GM23338 (cell line): ENCODE measurements around the gene RHCG. TPM values are rescaled to one million over a fixed set of nuclear protein-coding genes. Genes with fewer than 3 reads are reported as not detected.

Experiments used
- ATAC-seq: fragments of 200-7000 bp; cut with Tn5 transposase; 3 replicates; pipeline ENCODE4 v1.9.1; 2020
- DNase-seq: peaks from one replicate; pipeline ENCODE4 v3.0.0-alpha.2; 2015; ENCODE audit warnings: low spot score
- H2AFZ ChIP-seq: fragments of 200-600 bp; sonication (generic); 2 replicates; pipeline ENCODE4 v1.8.0; 2016; ENCODE audit warnings: antibody characterized with exemption, mild to moderate bottlenecking, moderate library complexity
- H3F3A ChIP-seq: fragments of 200-600 bp; sonication (generic); replicated peaks from 2 replicates; pipeline ENCODE4 v1.8.0; 2017; ENCODE audit warnings: antibody characterized with exemption, mixed run types, low read depth
- H3K27ac ChIP-seq: fragments of 200-600 bp; sonication (generic); 2 replicates; pipeline ENCODE4 v1.6.1; 2016; ENCODE audit warnings: low read depth
- H3K27me3 ChIP-seq: fragments of 200-600 bp; sonication (generic); 2 replicates; pipeline ENCODE4 v1.8.0; 2016; ENCODE audit warnings: mild to moderate bottlenecking, mixed run types, moderate library complexity; ENCODE audit not compliant: insufficient read depth
- H3K36me3 ChIP-seq: fragments of 200-600 bp; sonication (generic); 2 replicates; pipeline ENCODE4 v1.8.0; 2016; ENCODE audit warnings: mild to moderate bottlenecking; ENCODE audit not compliant: insufficient read depth
- H3K4me1 ChIP-seq: fragments of 200-600 bp; sonication (generic); 2 replicates; pipeline ENCODE4 v1.8.0; 2016; ENCODE audit warnings: mild to moderate bottlenecking, moderate library complexity; ENCODE audit not compliant: insufficient read depth
- H3K4me2 ChIP-seq: fragments of 200-600 bp; sonication (generic); 2 replicates; pipeline ENCODE4 v1.7.1; 2017; ENCODE audit warnings: mixed run types
- H3K4me3 ChIP-seq: fragments of 200-600 bp; sonication (generic); 2 replicates; pipeline ENCODE4 v1.6.1; 2016; ENCODE audit warnings: mixed run types
- H3K79me2 ChIP-seq: fragments of 200-600 bp; sonication (generic); replicated peaks from 2 replicates; pipeline ENCODE4 v1.8.0; 2017; ENCODE audit warnings: mild to moderate bottlenecking; ENCODE audit not compliant: insufficient read depth
- H3K9me2 ChIP-seq: fragments of 200-600 bp; sonication (generic); 2 replicates; pipeline ENCODE4 v1.8.0; 2017; ENCODE audit not compliant: insufficient read depth
- H4K20me1 ChIP-seq: fragments of 200-600 bp; sonication (generic); replicated peaks from 2 replicates; pipeline ENCODE4 v1.8.0; 2017; ENCODE audit warnings: mild to moderate bottlenecking; ENCODE audit not compliant: insufficient read depth
- H3K27ac Mint-ChIP-seq: 2 replicates; pipeline ENCODE4 v1.8.0; 2020; ENCODE audit warnings: inconsistent platforms, mild to moderate bottlenecking, moderate library complexity, mixed read lengths
- H3K27me3 Mint-ChIP-seq: 3 replicates; pipeline ENCODE4 v1.8.0; 2022; ENCODE audit warnings: low read depth, mild to moderate bottlenecking, moderate library complexity, mixed read lengths, inconsistent platforms; ENCODE audit not compliant: insufficient read depth, poor library complexity
- H3K36me3 Mint-ChIP-seq: 3 replicates; pipeline ENCODE4 v1.8.0; 2021; ENCODE audit warnings: low read depth, mild to moderate bottlenecking, inconsistent platforms, moderate library complexity, mixed read lengths
- H3K4me1 Mint-ChIP-seq: 3 replicates; pipeline ENCODE4 v1.8.0; 2020; ENCODE audit warnings: mild to moderate bottlenecking, inconsistent platforms, mixed read lengths
- H3K4me3 Mint-ChIP-seq: 3 replicates; pipeline ENCODE4 v1.8.0; 2021; ENCODE audit warnings: moderate library complexity, mild to moderate bottlenecking, inconsistent platforms, mixed read lengths
- H3K9me3 Mint-ChIP-seq: 3 replicates; pipeline ENCODE4 v1.8.0; 2020; ENCODE audit warnings: moderate library complexity, mild to moderate bottlenecking, inconsistent platforms, mixed read lengths
- CREB1 ChIP-seq: fragments of 250-450 bp; sonication (Bioruptor Pico); IDR thresholded peaks from 2 replicates; pipeline ENCODE4 v1.5.0; 2020; ENCODE audit warnings: low read depth, mild to moderate bottlenecking, moderate library complexity
- CTCF ChIP-seq, 2 experiments: fragments of 200-600 bp in 1 of 2; sonication (generic) in 1 of 2; conservative IDR thresholded peaks; 2 replicates each; pipeline versions ENCODE4 v1.5.1 to v1.6.1; 2016 to 2017; ENCODE audit warnings: antibody characterized with exemption in 2 of 2, low read depth in 2 of 2, mild to moderate bottlenecking in 2 of 2, moderate library complexity in 1 of 2
- ETS1 ChIP-seq: IDR thresholded peaks from 2 replicates; pipeline ENCODE4 v1.6.1; 2016; ENCODE audit warnings: antibody characterized with exemption
- EZH2 ChIP-seq: fragments of 200-600 bp; sonication (generic); IDR thresholded peaks from one replicate; pipeline ENCODE4 v1.8.0; 2017; ENCODE audit warnings: antibody characterized with exemption, mild to moderate bottlenecking, low read depth; ENCODE audit not compliant: unreplicated experiment
- EZH2phosphoT487 ChIP-seq: fragments of 200-600 bp; sonication (generic); IDR thresholded peaks from one replicate; pipeline ENCODE4 v1.8.1; 2018; ENCODE audit warnings: antibody characterized with exemption; ENCODE audit not compliant: unreplicated experiment
- JUNB ChIP-seq: IDR thresholded peaks from one replicate; pipeline ENCODE4 v1.6.1; 2016; ENCODE audit warnings: antibody characterized with exemption; ENCODE audit not compliant: unreplicated experiment
- NANOG ChIP-seq: IDR thresholded peaks from 2 replicates; pipeline ENCODE4 v1.6.1; 2016; ENCODE audit warnings: antibody characterized with exemption, borderline replicate concordance
- POLR2AphosphoS5 ChIP-seq: IDR thresholded peaks from 2 replicates; pipeline ENCODE4 v1.6.1; 2016; ENCODE audit warnings: antibody characterized with exemption, low read depth
- REST ChIP-seq: IDR thresholded peaks from one replicate; pipeline ENCODE4 v1.6.1; 2018; ENCODE audit warnings: antibody characterized with exemption; ENCODE audit not compliant: unreplicated experiment
- STAT1 ChIP-seq: IDR thresholded peaks from one replicate; pipeline ENCODE4 v1.6.1; 2016; ENCODE audit warnings: antibody characterized with exemption; ENCODE audit not compliant: unreplicated experiment
- ZNF114 ChIP-seq: fragments of 250-450 bp; sonication (Bioruptor Pico); IDR thresholded peaks from 2 replicates; pipeline ENCODE4 v1.5.0; 2020; ENCODE audit warnings: mild to moderate bottlenecking, moderate library complexity
- ZNF331 ChIP-seq: fragments of 250-450 bp; sonication (Bioruptor Pico); IDR thresholded peaks from 2 replicates; pipeline ENCODE4 v1.5.0; 2020; ENCODE audit warnings: low read depth, mild to moderate bottlenecking, moderate library complexity
- ZNF462 ChIP-seq: fragments of 250-450 bp; sonication (Bioruptor Pico); IDR thresholded peaks from 2 replicates; pipeline ENCODE4 v1.5.0; 2020; ENCODE audit warnings: mild to moderate bottlenecking, moderate library complexity
- polyA plus RNA-seq: library from polyadenylated mRNA; unstranded; fragments of >200 nt; fragmentation: Nextera tagmentation; extraction: Ambion mirVana; gene quantifications from 2 replicates; pipeline ENCODE4 v1.2.1, GENCODE V29; 2016
- total RNA-seq: library from RNA; depleted of rRNA; stranded (reverse); fragments of >200 nt; shearing (Covaris generic); gene quantifications from 2 replicates; pipeline ENCODE4 v1.2.3, GENCODE V29; 2014

Gene RHCG
- total and polyA plus RNA-seq, 2 experiments from 2014 or later: 0.21 to 0.63 TPM

- Histone ChIP-seq H2AFZ (no peak overlapping the region), H4K20me1 (no peaks in the 10 kb centered on the region; the same call in 1 of the 2 replicates), H3F3A (no peaks in the 10 kb centered on the region), H3K79me2 (no peaks in the 10 kb centered on the region), H3K27me3 (no peaks in the 10 kb centered on the region), H3K4me3 (no peak overlapping the region), H3K9me2 (no peaks in the 10 kb centered on the region; the same call in 1 of the 2 replicates), H3K36me3 (no peaks in the 10 kb centered on the region), H3K4me1 (no peaks in the 10 kb centered on the region), H3K27ac (no peak overlapping the region), H3K4me2 (no peak overlapping the region)
- Mint-ChIP-seq H3K9me3 (peaks cover 12% of the 10 kb centered on the region), H3K27ac (no peak overlapping the region), H3K27me3 (peaks cover 2% of the 10 kb centered on the region), H3K4me1 (no peaks in the 10 kb centered on the region), H3K4me3 (no peak overlapping the region), H3K36me3 (peaks cover 8% of the 10 kb centered on the region)
- no peak for ATAC-seq
- TF ChIP-seq ZNF462 (CRISPR knock-in tag) (no peak), ZNF114 (CRISPR knock-in tag) (no peak), STAT1 (no peak), EZH2phosphoT487 (no peak), ZNF331 (no peak), POLR2AphosphoS5 (no peak), EZH2 (no peak), REST (no peak), ETS1 (no peak), JUNB (no peak), CTCF (conservative IDR thresholded peaks at IDR 0.05; ENCODE audit: low read depth in 2 of 2) (no peak), NANOG (no peak), CREB1 (no peak)
- DNase-seq: no peak
Observed at GRCh38 chr15:89542369-89542768, 46.0 kb upstream of the RHCG start.
